ENCODE data around the gene KIAA0513.

DNA sequence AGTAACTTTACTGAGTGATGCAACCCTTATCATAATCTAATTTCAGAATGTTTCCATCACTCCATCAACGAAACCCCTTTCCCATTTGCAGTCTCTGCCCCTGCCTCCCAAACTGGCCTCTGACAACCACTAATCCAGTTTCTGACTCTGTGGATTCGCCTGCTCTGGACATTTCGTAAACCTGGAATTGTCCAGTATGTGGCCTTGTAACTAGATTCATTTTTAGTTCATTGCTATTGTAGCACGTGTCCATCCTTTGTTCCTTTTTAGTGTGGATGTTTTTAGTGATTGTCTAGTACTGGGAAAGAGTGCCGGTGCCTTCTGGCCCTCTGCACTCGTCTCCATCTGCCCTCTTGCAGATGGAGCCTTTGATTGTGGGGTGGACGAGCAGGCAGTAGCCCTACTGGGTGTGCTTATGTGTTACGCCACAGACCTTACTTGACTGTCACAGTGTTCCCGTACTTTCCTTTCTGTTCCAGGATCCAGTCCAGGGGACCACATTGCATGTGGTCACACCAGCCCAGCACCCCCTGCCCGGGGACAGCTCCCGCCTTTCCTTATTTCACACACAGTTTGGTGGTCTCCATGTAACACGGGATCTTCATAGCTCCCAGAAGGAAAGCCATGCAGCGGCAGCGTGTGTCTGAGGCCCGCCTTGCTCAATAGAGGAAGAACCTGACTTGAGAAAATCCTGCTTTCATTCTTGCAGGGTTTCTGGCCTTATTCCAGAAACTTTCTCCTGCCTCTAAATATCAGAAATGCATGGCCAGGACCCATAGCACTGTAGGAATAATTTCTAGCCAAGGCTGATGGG lies 8.8 kb downstream of the KIAA0513 start:
- TF ChIP-seq, protein P1, sequence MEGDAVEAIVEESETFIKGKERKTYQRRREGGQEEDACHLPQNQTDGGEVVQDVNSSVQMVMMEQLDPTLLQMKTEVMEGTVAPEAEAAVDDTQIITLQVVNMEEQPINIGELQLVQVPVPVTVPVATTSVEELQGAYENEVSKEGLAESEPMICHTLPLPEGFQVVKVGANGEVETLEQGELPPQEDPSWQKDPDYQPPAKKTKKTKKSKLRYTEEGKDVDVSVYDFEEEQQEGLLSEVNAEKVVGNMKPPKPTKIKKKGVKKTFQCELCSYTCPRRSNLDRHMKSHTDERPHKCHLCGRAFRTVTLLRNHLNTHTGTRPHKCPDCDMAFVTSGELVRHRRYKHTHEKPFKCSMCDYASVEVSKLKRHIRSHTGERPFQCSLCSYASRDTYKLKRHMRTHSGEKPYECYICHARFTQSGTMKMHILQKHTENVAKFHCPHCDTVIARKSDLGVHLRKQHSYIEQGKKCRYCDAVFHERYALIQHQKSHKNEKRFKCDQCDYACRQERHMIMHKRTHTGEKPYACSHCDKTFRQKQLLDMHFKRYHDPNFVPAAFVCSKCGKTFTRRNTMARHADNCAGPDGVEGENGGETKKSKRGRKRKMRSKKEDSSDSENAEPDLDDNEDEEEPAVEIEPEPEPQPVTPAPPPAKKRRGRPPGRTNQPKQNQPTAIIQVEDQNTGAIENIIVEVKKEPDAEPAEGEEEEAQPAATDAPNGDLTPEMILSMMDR (conservative IDR thresholded peaks at IDR 0.05; ENCODE audit: low read length) = no peak
- no peak for TF ChIP-seq EZH2phosphoT487 (IDR thresholded peaks at IDR 0.05; ENCODE audit: borderline replicate concordance)
